ENCODE measurements around the gene SF3A2. TPM values are rescaled to one million over a fixed set of nuclear protein-coding genes. Genes with fewer than 3 reads are reported as not detected.

Gene SF3A2
- total RNA-seq, 1 donor: 27.9 TPM

GRCh38 chr19:2212861-2213711 is 23.5 kb upstream of the SF3A2 start:
- Histone ChIP-seq H3K4me3 (ENCODE audit: insufficient read depth, low read length) (no peak overlapping the region), H4K20me1 (ENCODE audit: insufficient read depth, low read length) (peaks cover 12% of the 10 kb centered on the region), H3K36me3 (ENCODE audit: insufficient read depth, low read length) (peaks cover 76% of the 10 kb centered on the region), H3K9me3 (ENCODE audit: low read depth, low read length) (no peaks in the 10 kb centered on the region), H3K4me2 (ENCODE audit: insufficient read depth, low read length) (no peak overlapping the region), H3K27me3 (ENCODE audit: insufficient read depth, low read length) (no peaks in the 10 kb centered on the region), H2AFZ (ENCODE audit: low read length) (no peak overlapping the region), H3K27ac (ENCODE audit: low read depth, low read length) (no peak overlapping the region), H3K4me1 (ENCODE audit: insufficient read depth, low read length) (peaks cover 4% of the 10 kb centered on the region), H3K79me2 (ENCODE audit: insufficient read depth, low read length) (peaks cover 44% of the 10 kb centered on the region)
- DNase-seq (ENCODE audit: insufficient read length, low spot score, missing footprints): no peak
- TF ChIP-seq CTCF (IDR thresholded peaks at IDR 0.05; ENCODE audit: extremely low read depth, low read depth, low read length): no peak

GRCh38 chr19:2213799-2214198 is 22.8 kb upstream of the SF3A2 start:
- no peak for DNase-seq (ENCODE audit: insufficient read length, low spot score, missing footprints)
- no peak overlapping the region for H3K27ac ChIP-seq (ENCODE audit: low read depth, low read length)
- no peaks in the 10 kb centered on the region for H3K27me3 ChIP-seq (ENCODE audit: insufficient read depth, low read length)
- no peaks in the 10 kb centered on the region for H3K9me3 ChIP-seq (ENCODE audit: low read depth, low read length)
- peaks cover 76% of the 10 kb centered on the region for H3K36me3 ChIP-seq (ENCODE audit: insufficient read depth, low read length)
- no peaks in the 10 kb centered on the region for H3K4me1 ChIP-seq (ENCODE audit: insufficient read depth, low read length)
- H4K20me1 ChIP-seq (ENCODE audit: insufficient read depth, low read length): peaks cover 12% of the 10 kb centered on the region
- TF ChIP-seq CTCF (IDR thresholded peaks at IDR 0.05; ENCODE audit: extremely low read depth, low read depth, low read length): no peak
- H2AFZ ChIP-seq (ENCODE audit: low read length): no peak overlapping the region
- no peak overlapping the region for H3K4me3 ChIP-seq (ENCODE audit: insufficient read depth, low read length)
- peaks cover 41% of the 10 kb centered on the region for H3K79me2 ChIP-seq (ENCODE audit: insufficient read depth, low read length)
- H3K4me2 ChIP-seq (ENCODE audit: insufficient read depth, low read length): no peak overlapping the region

- no peak overlapping the region for H3K27ac ChIP-seq (ENCODE audit: low read depth, low read length)
- H3K4me3 ChIP-seq (ENCODE audit: insufficient read depth, low read length): no peak overlapping the region
- peaks cover 12% of the 10 kb centered on the region for H4K20me1 ChIP-seq (ENCODE audit: insufficient read depth, low read length)
- H2AFZ ChIP-seq (ENCODE audit: low read length): no peak overlapping the region
- peaks cover 74% of the 10 kb centered on the region for H3K36me3 ChIP-seq (ENCODE audit: insufficient read depth, low read length)
- H3K79me2 ChIP-seq (ENCODE audit: insufficient read depth, low read length): peaks cover 38% of the 10 kb centered on the region
- DNase-seq (ENCODE audit: insufficient read length, low spot score, missing footprints): no peak
- no peaks in the 10 kb centered on the region for H3K27me3 ChIP-seq (ENCODE audit: insufficient read depth, low read length)
- no peak for TF ChIP-seq CTCF (IDR thresholded peaks at IDR 0.05; ENCODE audit: extremely low read depth, low read depth, low read length)
- no peak overlapping the region for H3K4me2 ChIP-seq (ENCODE audit: insufficient read depth, low read length)
- H3K9me3 ChIP-seq (ENCODE audit: low read depth, low read length): no peaks in the 10 kb centered on the region
- H3K4me1 ChIP-seq (ENCODE audit: insufficient read depth, low read length): no peaks in the 10 kb centered on the region
Measured at GRCh38 chr19:2214251-2214650, 22.4 kb upstream of the SF3A2 start.

- no peak overlapping the region for H3K27ac ChIP-seq (ENCODE audit: low read depth, low read length)
- peaks cover 42% of the 10 kb centered on the region for H3K79me2 ChIP-seq (ENCODE audit: insufficient read depth, low read length)
- no peaks in the 10 kb centered on the region for H3K27me3 ChIP-seq (ENCODE audit: insufficient read depth, low read length)
- no peak overlapping the region for H3K4me2 ChIP-seq (ENCODE audit: insufficient read depth, low read length)
- no peak overlapping the region for H3K4me3 ChIP-seq (ENCODE audit: insufficient read depth, low read length)
- peaks cover 12% of the 10 kb centered on the region for H4K20me1 ChIP-seq (ENCODE audit: insufficient read depth, low read length)
- no peaks in the 10 kb centered on the region for H3K9me3 ChIP-seq (ENCODE audit: low read depth, low read length)
- peaks cover 71% of the 10 kb centered on the region for H3K36me3 ChIP-seq (ENCODE audit: insufficient read depth, low read length)
- no peaks in the 10 kb centered on the region for H3K4me1 ChIP-seq (ENCODE audit: insufficient read depth, low read length)
- no peak for TF ChIP-seq CTCF (IDR thresholded peaks at IDR 0.05; ENCODE audit: extremely low read depth, low read depth, low read length)
- H2AFZ ChIP-seq (ENCODE audit: low read length): no peak overlapping the region
- DNase-seq (ENCODE audit: insufficient read length, low spot score, missing footprints): no peak
Measured at GRCh38 chr19:2215281-2215751, 21.3 kb upstream of the SF3A2 start.

Measured in osteoblast (primary cell).